Endothelial cell (in vitro differentiated cells): ENCODE data around the gene NLRP2B. TPM values are rescaled to one million over a fixed set of nuclear protein-coding genes. Genes with fewer than 3 reads are reported as not detected.

Experiments
- DNase-seq: peaks from one replicate; pipeline ENCODE4 v3.0.0; 2021; ENCODE audit warnings: low spot score
- H3K27ac Mint-ChIP-seq: one replicate; pipeline ENCODE4 v1.8.0; 2021; ENCODE audit warnings: mixed read lengths, inconsistent platforms; ENCODE audit not compliant: unreplicated experiment
- H3K27me3 Mint-ChIP-seq: one replicate; pipeline ENCODE4 v1.8.0; 2021; ENCODE audit warnings: mild to moderate bottlenecking, moderate library complexity, mixed read lengths, inconsistent platforms; ENCODE audit not compliant: unreplicated experiment
- H3K36me3 Mint-ChIP-seq: one replicate; pipeline ENCODE4 v1.8.0; 2021; ENCODE audit warnings: mild to moderate bottlenecking, low read depth, mixed read lengths, inconsistent platforms; ENCODE audit not compliant: unreplicated experiment
- H3K4me1 Mint-ChIP-seq: one replicate; pipeline ENCODE4 v1.8.0; 2021; ENCODE audit warnings: mild to moderate bottlenecking, mixed read lengths, inconsistent platforms; ENCODE audit not compliant: unreplicated experiment
- H3K4me3 Mint-ChIP-seq: one replicate; pipeline ENCODE4 v1.8.0; 2021; ENCODE audit warnings: mild to moderate bottlenecking, mixed read lengths, inconsistent platforms; ENCODE audit not compliant: unreplicated experiment
- H3K9me3 Mint-ChIP-seq: one replicate; pipeline ENCODE4 v1.8.0; 2021; ENCODE audit warnings: mixed read lengths, inconsistent platforms; ENCODE audit not compliant: unreplicated experiment
- total RNA-seq: library from RNA; stranded (reverse); fragmentation: NEBNext Ultra II Directional; extraction: Animal tissue kit (Norgen Biotek cat#: 25700); gene quantifications from one replicate; pipeline ENCODE4 v1.2.1, GENCODE V29; 2021; ENCODE audit not compliant: unreplicated experiment
- TF ChIP-seq, protein P1 (sequence below): fragments of 200-600 bp; sonication (generic); IDR thresholded peaks from one replicate; pipeline ENCODE4 v1.5.0; 2021; ENCODE audit warnings: antibody characterized with exemption; ENCODE audit not compliant: unreplicated experiment

NLRP2B gene
- total RNA-seq, 1 donor from 2014 or later = not detected

DNA sequence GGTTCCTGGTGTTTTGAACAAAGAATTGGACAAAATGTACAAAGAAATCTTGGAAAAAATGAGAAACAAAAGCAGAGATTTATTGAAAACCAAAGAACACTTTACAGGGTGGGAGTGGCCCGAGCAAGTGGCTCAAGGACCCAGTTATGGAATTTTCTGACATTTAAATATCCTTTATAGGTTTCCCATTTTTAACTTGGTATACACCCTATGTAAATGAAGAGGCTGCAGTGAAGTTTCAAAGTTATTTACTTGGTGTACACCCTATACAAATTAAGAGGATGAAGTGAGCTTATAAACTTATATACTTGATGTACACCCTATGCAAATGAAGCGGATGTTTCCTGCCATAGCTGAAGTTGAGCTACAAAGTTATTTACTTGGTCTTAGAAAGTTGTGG is 4.7 kb downstream of the NLRP2B start:
- no peaks in the 10 kb centered on the region for H3K4me1 Mint-ChIP-seq
- no peak for DNase-seq
- H3K36me3 Mint-ChIP-seq = no peaks in the 10 kb centered on the region
- TF ChIP-seq, protein P1, sequence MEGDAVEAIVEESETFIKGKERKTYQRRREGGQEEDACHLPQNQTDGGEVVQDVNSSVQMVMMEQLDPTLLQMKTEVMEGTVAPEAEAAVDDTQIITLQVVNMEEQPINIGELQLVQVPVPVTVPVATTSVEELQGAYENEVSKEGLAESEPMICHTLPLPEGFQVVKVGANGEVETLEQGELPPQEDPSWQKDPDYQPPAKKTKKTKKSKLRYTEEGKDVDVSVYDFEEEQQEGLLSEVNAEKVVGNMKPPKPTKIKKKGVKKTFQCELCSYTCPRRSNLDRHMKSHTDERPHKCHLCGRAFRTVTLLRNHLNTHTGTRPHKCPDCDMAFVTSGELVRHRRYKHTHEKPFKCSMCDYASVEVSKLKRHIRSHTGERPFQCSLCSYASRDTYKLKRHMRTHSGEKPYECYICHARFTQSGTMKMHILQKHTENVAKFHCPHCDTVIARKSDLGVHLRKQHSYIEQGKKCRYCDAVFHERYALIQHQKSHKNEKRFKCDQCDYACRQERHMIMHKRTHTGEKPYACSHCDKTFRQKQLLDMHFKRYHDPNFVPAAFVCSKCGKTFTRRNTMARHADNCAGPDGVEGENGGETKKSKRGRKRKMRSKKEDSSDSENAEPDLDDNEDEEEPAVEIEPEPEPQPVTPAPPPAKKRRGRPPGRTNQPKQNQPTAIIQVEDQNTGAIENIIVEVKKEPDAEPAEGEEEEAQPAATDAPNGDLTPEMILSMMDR = no peak
- no peaks in the 10 kb centered on the region for H3K9me3 Mint-ChIP-seq
- no peaks in the 10 kb centered on the region for H3K27me3 Mint-ChIP-seq
- no peak overlapping the region for H3K27ac Mint-ChIP-seq
- no peak overlapping the region for H3K4me3 Mint-ChIP-seq

DNA sequence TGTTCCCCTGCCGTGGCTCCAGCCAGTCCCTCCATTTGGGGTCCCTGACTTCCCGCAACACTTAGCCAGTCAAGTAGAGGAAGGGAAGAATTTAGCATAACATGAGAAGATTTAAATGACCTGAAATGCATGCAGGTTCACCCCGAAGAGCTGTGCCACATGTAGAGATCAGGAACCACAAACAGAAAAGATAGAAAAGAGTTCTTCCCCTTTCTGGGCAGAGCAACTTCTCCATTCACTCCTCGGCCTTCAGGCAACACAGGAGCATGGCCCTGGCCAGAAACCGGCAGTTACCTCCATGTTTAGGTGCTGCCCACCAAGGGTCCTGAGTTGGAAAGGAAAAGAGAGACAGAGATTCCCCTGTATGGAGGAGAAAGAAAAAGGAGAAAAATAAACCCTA is 5.2 kb downstream of the NLRP2B start:
- H3K9me3 Mint-ChIP-seq = no peaks in the 10 kb centered on the region
- H3K4me1 Mint-ChIP-seq = no peaks in the 10 kb centered on the region
- H3K27me3 Mint-ChIP-seq = no peaks in the 10 kb centered on the region
- no peak overlapping the region for H3K27ac Mint-ChIP-seq
- H3K36me3 Mint-ChIP-seq = no peaks in the 10 kb centered on the region
- no peak for DNase-seq
- H3K4me3 Mint-ChIP-seq = no peak overlapping the region
- TF ChIP-seq, protein P1 = no peak

DNA sequence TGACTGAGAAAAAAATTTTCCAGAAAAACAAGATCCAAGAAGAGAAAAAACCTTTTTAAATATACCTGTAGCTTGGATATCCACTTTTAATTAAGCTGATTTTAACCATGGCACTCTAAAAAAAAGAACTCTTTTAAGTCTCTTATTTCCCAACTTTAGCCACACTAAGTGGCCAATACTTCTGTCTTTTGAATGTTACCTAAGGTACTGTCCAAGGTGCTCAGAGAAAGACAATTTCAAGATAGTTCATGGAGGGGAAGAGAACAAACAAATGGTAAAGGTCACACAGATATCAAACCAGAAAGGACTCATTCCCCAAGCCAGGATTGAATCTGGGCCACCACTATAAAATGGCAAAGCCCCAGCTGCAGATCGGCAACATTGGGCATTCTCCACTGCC is 10.1 kb downstream of the NLRP2B start:
- no peak for DNase-seq
- no peak overlapping the region for H3K4me3 Mint-ChIP-seq
- H3K27me3 Mint-ChIP-seq = no peaks in the 10 kb centered on the region
- TF ChIP-seq, protein P1 = no peak
- no peaks in the 10 kb centered on the region for H3K9me3 Mint-ChIP-seq
- no peaks in the 10 kb centered on the region for H3K4me1 Mint-ChIP-seq
- H3K36me3 Mint-ChIP-seq = no peaks in the 10 kb centered on the region
- no peak overlapping the region for H3K27ac Mint-ChIP-seq

DNA sequence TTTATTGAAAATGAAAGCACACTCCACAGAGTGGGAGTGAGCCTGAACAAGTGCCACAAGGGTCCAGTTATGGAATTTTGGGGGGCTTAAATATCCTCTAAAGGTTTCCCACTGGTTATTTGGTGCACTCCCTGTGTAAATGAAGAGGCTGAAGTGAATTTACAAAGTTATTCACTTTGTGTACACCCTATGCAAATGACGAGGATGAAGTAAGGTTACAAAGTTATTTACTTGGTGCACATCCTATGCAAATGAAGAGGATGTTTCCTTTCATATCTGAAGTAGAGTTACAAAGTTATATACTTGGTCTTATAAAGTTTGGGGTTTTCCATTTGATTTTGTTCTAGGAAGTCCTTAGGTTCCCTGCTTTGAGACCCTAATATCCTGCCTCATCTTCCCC is 13.1 kb downstream of the NLRP2B start:
- no peak for DNase-seq
- H3K4me1 Mint-ChIP-seq = no peaks in the 10 kb centered on the region
- H3K27me3 Mint-ChIP-seq = no peaks in the 10 kb centered on the region
- H3K36me3 Mint-ChIP-seq = no peaks in the 10 kb centered on the region
- TF ChIP-seq, protein P1 = no peak
- H3K4me3 Mint-ChIP-seq = no peak overlapping the region
- H3K9me3 Mint-ChIP-seq = peaks cover 3% of the 10 kb centered on the region
- H3K27ac Mint-ChIP-seq = no peak overlapping the region

DNA sequence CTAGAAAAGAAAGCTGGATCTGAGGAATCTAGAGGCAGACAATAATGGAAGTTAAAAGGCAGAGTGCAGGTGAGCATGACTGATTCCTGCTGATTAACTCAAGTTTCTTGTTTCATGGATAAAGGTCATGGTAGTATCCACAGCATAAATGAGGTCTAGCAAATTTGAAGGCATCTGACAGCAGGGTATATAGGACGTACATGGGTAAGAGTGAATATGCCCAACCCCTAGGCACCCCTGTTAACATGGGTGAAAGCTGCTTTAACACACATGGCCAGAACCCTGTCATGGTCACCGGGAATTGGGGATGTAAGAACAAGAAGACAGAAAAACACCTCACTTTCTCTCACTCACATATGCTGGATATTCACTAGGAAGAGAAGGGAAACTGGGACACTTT is 25.0 kb downstream of the NLRP2B start:
- no peaks in the 10 kb centered on the region for H3K4me1 Mint-ChIP-seq
- no peaks in the 10 kb centered on the region for H3K9me3 Mint-ChIP-seq
- no peak for DNase-seq
- no peaks in the 10 kb centered on the region for H3K27me3 Mint-ChIP-seq
- H3K27ac Mint-ChIP-seq = no peak overlapping the region
- H3K4me3 Mint-ChIP-seq = no peak overlapping the region
- TF ChIP-seq, protein P1 = no peak
- no peaks in the 10 kb centered on the region for H3K36me3 Mint-ChIP-seq
